Ishikawa (cell line): ENCODE results near the gene ALDH2.

Source experiments
- CEBPB ChIP-seq: IDR thresholded peaks from 2 replicates; pipeline ENCODE4 v1.6.1; 2012
- CREB1 ChIP-seq: IDR thresholded peaks from 2 replicates; pipeline ENCODE4 v1.6.1; 2012; ENCODE audit warnings: low read depth
- EGR1 ChIP-seq: IDR thresholded peaks from 2 replicates; pipeline ENCODE4 v1.6.1; 2012
- FOXM1 ChIP-seq: IDR thresholded peaks from 2 replicates; pipeline ENCODE4 v1.6.1; 2012; ENCODE audit warnings: low read depth, borderline replicate concordance
- NFIC ChIP-seq: IDR thresholded peaks from 2 replicates; pipeline ENCODE4 v1.6.1; 2012
- RAD21 ChIP-seq: IDR thresholded peaks from 2 replicates; pipeline ENCODE4 v1.6.1; 2012; ENCODE audit warnings: low read depth
- TAF1 ChIP-seq: IDR thresholded peaks from 2 replicates; pipeline ENCODE4 v1.6.1; 2012; ENCODE audit warnings: low read depth, mild to moderate bottlenecking
- TCF12 ChIP-seq: IDR thresholded peaks from 2 replicates; pipeline ENCODE4 v1.6.1; 2012; ENCODE audit warnings: low read depth
- TEAD4 ChIP-seq: IDR thresholded peaks from 2 replicates; pipeline ENCODE4 v1.6.1; 2012
- YY1 ChIP-seq: IDR thresholded peaks from 2 replicates; pipeline ENCODE4 v1.6.1; 2012; ENCODE audit warnings: low read depth
- ZBTB7A ChIP-seq: IDR thresholded peaks from 2 replicates; pipeline ENCODE4 v1.6.1; 2012; ENCODE audit warnings: low read depth
- TF ChIP-seq, protein P1 (sequence below): IDR thresholded peaks from 2 replicates; pipeline ENCODE4 v1.6.1; 2012
- TF ChIP-seq, protein P2 (sequence below): IDR thresholded peaks from 2 replicates; pipeline ENCODE4 v1.6.1; 2012
- TF ChIP-seq, protein P3 (sequence below): IDR thresholded peaks from 2 replicates; pipeline ENCODE4 v1.6.1; 2012; ENCODE audit warnings: low read depth, mild to moderate bottlenecking

ALDH2 gene

GRCh38 chr12:111773801-111774551 is 7.2 kb downstream of the ALDH2 start:
- TF ChIP-seq, protein P1, sequence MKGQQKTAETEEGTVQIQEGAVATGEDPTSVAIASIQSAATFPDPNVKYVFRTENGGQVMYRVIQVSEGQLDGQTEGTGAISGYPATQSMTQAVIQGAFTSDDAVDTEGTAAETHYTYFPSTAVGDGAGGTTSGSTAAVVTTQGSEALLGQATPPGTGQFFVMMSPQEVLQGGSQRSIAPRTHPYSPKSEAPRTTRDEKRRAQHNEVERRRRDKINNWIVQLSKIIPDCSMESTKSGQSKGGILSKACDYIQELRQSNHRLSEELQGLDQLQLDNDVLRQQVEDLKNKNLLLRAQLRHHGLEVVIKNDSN = no peak
- no peak for TF ChIP-seq YY1
- no peak for TF ChIP-seq RAD21
- TF ChIP-seq CREB1 = no peak
- TF ChIP-seq TCF12 = no peak
- TF ChIP-seq, protein P2, sequence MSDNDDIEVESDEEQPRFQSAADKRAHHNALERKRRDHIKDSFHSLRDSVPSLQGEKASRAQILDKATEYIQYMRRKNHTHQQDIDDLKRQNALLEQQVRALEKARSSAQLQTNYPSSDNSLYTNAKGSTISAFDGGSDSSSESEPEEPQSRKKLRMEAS = no peak
- no peak for TF ChIP-seq ZBTB7A
- TF ChIP-seq EGR1 = no peak
- no peak for TF ChIP-seq CEBPB
- TF ChIP-seq TAF1 = no peak

DNA sequence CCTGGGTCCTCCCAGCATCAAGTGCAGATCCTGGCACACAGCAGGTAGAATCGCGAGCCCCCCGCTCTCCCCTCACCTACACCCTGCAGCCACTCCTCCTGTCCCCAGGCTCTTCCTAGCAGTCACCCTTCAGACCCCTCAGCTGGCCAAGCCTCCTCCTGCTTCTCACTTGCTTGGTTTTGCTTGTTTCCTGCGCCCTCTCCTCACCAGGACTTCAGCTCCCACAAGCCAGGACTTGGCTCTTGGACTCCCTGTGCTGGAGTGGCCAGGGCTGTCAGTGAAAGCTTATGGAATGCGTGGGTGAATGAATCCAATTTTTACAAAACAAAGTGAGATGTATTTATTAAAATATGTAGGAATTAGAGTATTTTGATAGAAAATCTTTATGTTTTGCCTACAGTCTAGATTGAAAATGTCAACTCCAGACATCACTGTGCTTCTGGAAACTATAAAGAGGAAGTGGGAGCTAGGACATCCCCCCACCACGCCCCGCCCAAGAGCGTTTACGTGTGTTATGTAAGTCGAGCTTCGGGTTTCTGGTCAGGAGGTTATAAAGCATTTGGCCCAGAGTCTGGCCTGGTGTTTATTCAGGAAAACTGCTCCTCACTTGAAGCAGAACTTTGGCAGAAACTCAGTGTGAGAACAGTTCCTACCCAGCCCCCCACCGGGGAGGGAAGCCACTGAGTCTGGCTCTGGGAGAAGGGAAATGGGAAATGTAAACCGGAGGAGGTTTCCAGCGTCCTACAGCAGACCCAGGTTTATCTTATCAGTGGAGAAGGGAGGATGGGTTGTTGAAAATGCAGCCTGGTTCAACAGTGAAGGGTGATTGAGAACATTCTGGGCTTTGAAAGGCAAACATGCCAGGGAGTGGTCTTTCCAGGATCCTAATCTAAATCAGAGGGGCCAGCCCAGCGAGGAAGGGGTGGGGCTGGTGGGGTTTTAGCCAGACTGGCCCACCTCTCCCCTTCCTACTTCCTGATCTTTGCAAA is 8.8 kb downstream of the ALDH2 start:
- TF ChIP-seq RAD21 (no peak), TAF1 (no peak)
- TF ChIP-seq, protein P1 = no peak
- TF ChIP-seq, protein P2 = no peak

GRCh38 chr12:111776836-111777344 is 10.2 kb downstream of the ALDH2 start:
- TF ChIP-seq, protein P1 = no peak
- TF ChIP-seq TEAD4 (no peak), FOXM1 (no peak), CREB1 (no peak), ZBTB7A (no peak), CEBPB (no peak), YY1 (no peak)

DNA sequence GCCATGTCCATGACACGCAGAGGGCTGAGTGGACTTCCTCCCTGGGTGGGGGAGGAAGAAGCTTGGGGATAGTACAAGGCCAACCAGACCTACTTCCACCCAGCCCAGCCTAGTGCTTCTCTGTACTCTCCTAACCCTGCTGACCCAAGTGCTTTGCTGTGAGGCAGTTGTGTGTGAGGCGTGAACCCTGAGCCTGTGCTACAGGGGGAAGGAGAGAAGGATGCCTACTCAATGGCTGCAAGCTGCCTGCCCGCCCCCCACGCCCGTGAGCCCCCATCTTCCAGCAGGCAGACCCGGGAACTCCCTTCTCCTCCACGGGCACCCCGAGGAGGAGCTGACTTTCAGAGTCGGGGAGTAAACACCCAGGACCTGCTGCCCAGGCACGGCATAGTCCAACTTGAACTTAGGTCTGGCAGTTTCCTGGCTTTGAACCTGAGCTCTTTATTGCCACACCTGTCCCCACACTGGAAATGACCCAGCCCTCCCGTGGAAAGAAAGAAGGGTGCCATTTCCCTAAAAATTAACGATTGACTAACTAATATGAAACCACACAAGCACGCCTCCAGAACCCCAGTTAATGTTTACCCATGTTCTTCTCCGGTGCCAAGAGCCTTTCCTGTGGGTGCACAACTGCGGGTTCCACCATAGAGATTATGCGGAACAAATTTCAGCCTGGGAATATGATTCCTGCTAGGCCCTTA is 10.8 kb downstream of the ALDH2 start:
- TF ChIP-seq, protein P3, sequence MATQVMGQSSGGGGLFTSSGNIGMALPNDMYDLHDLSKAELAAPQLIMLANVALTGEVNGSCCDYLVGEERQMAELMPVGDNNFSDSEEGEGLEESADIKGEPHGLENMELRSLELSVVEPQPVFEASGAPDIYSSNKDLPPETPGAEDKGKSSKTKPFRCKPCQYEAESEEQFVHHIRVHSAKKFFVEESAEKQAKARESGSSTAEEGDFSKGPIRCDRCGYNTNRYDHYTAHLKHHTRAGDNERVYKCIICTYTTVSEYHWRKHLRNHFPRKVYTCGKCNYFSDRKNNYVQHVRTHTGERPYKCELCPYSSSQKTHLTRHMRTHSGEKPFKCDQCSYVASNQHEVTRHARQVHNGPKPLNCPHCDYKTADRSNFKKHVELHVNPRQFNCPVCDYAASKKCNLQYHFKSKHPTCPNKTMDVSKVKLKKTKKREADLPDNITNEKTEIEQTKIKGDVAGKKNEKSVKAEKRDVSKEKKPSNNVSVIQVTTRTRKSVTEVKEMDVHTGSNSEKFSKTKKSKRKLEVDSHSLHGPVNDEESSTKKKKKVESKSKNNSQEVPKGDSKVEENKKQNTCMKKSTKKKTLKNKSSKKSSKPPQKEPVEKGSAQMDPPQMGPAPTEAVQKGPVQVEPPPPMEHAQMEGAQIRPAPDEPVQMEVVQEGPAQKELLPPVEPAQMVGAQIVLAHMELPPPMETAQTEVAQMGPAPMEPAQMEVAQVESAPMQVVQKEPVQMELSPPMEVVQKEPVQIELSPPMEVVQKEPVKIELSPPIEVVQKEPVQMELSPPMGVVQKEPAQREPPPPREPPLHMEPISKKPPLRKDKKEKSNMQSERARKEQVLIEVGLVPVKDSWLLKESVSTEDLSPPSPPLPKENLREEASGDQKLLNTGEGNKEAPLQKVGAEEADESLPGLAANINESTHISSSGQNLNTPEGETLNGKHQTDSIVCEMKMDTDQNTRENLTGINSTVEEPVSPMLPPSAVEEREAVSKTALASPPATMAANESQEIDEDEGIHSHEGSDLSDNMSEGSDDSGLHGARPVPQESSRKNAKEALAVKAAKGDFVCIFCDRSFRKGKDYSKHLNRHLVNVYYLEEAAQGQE = no peak
- no peak for TF ChIP-seq YY1
- no peak for TF ChIP-seq TEAD4
- no peak for TF ChIP-seq CREB1
- no peak for TF ChIP-seq ZBTB7A
- no peak for TF ChIP-seq CEBPB
- TF ChIP-seq TCF12 = no peak
- TF ChIP-seq TAF1 = no peak
- TF ChIP-seq NFIC = no peak

DNA sequence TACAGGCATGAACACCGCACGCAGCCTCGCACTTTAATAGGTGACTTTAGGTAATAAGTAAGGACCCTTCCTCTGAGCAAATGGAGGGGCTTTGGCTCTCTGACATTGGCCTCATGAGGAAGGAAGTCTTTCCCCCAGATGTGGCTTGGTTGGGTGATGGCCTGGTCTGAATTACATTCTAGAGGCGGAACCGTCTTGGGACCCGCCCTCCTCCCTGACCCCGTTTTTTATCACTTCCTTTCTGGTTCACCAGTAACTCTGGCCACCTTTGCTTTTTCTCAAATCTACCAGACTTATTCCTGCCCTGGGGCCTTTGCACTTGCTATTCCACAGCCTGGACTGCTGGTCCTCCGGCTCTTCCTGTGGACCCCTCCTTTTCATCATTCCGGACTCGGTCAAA is 13.4 kb downstream of the ALDH2 start:
- TF ChIP-seq, protein P3 = no peak
- TF ChIP-seq NFIC = no peak
